AG09309 (cell line): ENCODE data around the gene RAPGEF4.
A peak's percentile ranks its signal among the peaks of the same experiment; 100 is the strongest.

ENCODE experiments used
- DNase-seq: peaks from one replicate; pipeline ENCODE4 v3.0.0-alpha.2; 2010; ENCODE audit warnings: low read depth
- H3K4me3 ChIP-seq: 2 replicates; pipeline ENCODE4 v1.5.1; 2011; ENCODE audit warnings: mild to moderate bottlenecking, low read depth, low read length, moderate library complexity; ENCODE audit not compliant: control insufficient read depth
- CTCF ChIP-seq: IDR thresholded peaks from 2 replicates; pipeline ENCODE4 v1.5.1; 2011; ENCODE audit warnings: mild to moderate bottlenecking, low read depth, low read length, inconsistent platforms; ENCODE audit not compliant: insufficient read depth, control insufficient read depth; ENCODE audit errors: missing control alignments

Gene RAPGEF4

GRCh38 chr2:173044686-173045085, 309.0 kb downstream of the RAPGEF4 start:
- no peak for TF ChIP-seq CTCF
- H3K4me3 ChIP-seq: no peak overlapping the region
- no peak for DNase-seq

GRCh38 chr2:173045181-173045580, 309.5 kb downstream of the RAPGEF4 start:
- no peak overlapping the region for H3K4me3 ChIP-seq
- TF ChIP-seq CTCF: no peak
- no peak for DNase-seq

- no peak for TF ChIP-seq CTCF
- DNase-seq: no peak
- no peak overlapping the region for H3K4me3 ChIP-seq
Measured at GRCh38 chr2:173048522-173048896, 312.9 kb downstream of the RAPGEF4 start.

- peak; percentile 97 for DNase-seq
- no peak for TF ChIP-seq CTCF
- no peak overlapping the region for H3K4me3 ChIP-seq
Measured at GRCh38 chr2:173048897-173049661, 313.4 kb downstream of the RAPGEF4 start.

GRCh38 chr2:173049831-173050230, 314.2 kb downstream of the RAPGEF4 start:
- no peak for TF ChIP-seq CTCF
- DNase-seq: no peak
- H3K4me3 ChIP-seq: no peak overlapping the region

- no peak overlapping the region for H3K4me3 ChIP-seq
- DNase-seq: no peak
- TF ChIP-seq CTCF: no peak
Measured at GRCh38 chr2:173050684-173051083, 315.0 kb downstream of the RAPGEF4 start.
